HPDE6-E6E7 (cell line): ENCODE results near the gene RRP1.

Experiments
- DNase-seq: peaks from one replicate; pipeline ENCODE4 v3.0.0; 2011; ENCODE audit warnings: missing footprints; ENCODE audit errors: extremely low spot score

RRP1 gene

DNA sequence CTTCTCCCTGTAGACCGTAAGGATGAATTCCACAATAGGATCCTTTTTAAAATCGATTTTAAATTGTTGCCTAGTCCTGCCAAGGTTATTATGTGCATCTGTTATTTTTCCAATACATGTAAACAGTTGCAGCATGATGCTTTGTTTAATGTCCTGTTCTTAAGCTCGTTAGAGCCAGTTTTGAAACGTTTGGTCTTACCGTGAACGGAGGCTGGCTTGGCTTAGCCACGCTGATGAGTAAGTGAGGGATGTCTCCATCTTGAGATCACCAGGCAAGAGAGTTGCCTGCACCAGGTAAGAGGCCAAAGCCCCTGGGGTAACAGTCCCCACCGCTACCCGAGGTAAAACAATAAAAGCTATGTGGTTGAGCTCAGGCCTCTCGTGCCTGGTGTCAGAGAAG, 30.6 kb upstream of the RRP1 start:
- DNase-seq = no peak

- no peak for DNase-seq
Observed at GRCh38 chr21:43759651-43760050, 29.7 kb upstream of the RRP1 start.

DNA sequence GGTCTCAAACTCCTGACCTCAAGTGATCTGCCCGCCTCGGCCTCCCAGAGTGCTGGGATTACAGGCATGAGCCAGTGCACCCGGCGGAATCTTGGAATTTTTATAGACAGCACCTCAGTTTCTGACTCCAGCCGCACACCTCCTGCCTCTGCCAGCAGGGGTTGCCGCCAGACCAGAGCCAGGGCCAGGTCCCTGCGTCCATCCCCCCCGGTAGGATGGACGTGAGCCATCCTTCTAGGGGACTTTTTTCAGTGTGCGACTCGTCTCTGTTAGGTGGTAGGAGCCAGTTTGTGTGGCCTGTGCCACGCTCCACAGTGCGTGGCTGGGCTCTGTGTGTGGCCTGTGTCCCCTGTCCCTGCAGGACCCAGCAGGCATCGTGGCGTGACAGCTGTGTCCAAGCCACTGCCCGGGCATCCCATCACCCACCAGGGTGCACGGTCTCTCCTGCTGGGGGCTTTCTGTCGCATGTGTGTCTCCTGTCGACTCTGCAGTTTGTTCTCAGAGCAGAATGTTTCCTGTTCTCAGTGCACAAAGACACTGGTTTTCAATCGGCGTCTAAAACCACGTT, 28.9 kb upstream of the RRP1 start:
- DNase-seq = no peak

- no peak for DNase-seq
Observed at GRCh38 chr21:43761886-43762285, 27.5 kb upstream of the RRP1 start.

GRCh38 chr21:43762303-43763128, 26.9 kb upstream of the RRP1 start:
- DNase-seq = peak; percentile 93

- no peak for DNase-seq
Observed at GRCh38 chr21:43763901-43764523, 25.4 kb upstream of the RRP1 start.

DNA sequence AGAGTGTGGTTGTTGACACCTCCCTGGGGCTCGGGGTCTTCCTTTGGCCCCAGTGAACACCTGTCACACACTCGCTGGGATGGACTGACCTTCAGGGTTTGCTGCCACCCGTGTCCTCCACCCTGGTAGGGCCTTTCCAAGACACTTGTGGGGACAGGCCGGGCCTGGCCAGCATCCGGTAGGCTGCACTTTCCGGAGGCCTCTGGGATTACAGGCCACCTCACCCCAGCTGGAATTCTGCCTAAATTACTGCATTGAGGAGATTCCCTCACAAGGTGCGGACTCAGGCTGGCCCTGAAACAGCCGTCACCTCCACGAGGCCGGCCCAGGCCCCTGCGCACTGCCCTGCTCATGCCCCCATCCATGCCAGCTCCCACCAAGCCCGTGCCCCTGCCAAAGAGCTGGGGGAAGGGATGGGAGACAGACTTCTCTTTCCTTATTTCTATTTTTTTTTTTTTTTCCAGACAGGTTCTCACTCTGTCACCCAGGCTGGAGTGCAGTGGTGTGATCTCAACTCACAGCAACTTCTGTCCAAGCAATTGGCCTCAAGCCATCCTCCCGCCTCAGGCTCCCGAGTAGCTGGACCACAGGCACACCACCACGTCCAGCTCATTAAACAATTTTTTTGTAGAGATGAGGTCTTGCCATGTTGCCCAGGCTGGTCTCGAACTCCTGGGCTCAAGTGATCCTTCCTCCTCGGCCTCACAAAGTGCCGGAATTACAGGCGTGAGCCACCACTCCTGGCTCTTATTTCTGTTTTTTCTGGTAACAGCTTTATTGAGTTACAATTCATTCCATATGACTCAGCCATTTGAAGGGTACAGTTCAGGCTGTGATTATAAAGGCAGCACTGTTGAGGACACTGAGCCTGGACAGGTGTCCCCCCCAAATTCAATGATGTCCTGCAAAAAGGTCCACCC, 24.5 kb upstream of the RRP1 start:
- no peak for DNase-seq

GRCh38 chr21:43766734-43767497, 22.5 kb upstream of the RRP1 start:
- no peak for DNase-seq

GRCh38 chr21:43767498-43767983, 21.8 kb upstream of the RRP1 start:
- no peak for DNase-seq

GRCh38 chr21:43767984-43768867, 21.2 kb upstream of the RRP1 start:
- peak; percentile 82 for DNase-seq

DNA sequence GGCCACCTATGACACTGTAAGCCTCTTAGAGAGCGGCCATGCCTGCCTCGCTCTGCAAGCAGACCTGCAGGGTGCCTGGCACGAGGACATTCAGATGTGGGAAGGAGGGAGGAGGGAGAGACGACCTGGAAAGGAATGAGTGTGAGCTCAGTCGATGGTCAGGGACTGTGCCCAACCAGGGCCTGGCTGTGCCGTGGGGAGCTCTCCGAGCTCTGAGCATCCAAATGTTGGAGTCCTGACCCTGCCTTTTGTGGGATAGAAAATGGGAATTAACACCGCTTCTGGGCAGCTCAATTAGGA, 20.6 kb upstream of the RRP1 start:
- no peak for DNase-seq

DNA sequence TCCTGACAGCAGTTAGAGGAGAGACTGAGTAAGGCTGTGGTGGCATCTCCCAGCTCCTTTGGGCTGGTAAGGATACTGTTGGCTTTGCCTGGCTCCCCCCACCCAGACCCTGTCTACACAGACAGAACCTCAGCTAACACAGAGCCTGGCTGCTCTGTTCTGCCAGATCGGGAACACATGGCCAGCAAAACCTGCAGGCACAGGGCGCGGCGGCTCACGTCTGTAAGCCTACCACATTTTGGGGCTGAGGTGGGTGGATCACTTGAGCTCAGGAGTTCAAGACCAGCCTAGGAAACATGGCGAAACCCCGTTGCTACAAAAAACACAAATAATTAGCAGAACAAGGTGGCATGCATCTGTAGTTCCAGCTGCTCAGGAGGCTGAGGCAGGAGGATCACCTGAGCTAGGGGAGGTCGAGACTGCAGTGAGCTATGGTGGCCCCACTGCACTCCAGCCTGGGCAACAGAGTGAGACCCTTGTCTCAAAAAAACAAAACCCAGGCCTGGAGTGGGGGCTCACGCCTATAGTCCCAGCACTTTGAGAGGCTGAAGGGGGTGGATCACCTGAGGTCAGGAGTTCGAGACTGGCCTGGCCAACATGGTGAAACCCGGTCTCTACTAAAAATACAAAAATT, 19.9 kb upstream of the RRP1 start:
- no peak for DNase-seq

- DNase-seq = no peak
Observed at GRCh38 chr21:43770066-43770655, 19.2 kb upstream of the RRP1 start.

- no peak for DNase-seq
Observed at GRCh38 chr21:43771199-43771675, 18.1 kb upstream of the RRP1 start.

DNA sequence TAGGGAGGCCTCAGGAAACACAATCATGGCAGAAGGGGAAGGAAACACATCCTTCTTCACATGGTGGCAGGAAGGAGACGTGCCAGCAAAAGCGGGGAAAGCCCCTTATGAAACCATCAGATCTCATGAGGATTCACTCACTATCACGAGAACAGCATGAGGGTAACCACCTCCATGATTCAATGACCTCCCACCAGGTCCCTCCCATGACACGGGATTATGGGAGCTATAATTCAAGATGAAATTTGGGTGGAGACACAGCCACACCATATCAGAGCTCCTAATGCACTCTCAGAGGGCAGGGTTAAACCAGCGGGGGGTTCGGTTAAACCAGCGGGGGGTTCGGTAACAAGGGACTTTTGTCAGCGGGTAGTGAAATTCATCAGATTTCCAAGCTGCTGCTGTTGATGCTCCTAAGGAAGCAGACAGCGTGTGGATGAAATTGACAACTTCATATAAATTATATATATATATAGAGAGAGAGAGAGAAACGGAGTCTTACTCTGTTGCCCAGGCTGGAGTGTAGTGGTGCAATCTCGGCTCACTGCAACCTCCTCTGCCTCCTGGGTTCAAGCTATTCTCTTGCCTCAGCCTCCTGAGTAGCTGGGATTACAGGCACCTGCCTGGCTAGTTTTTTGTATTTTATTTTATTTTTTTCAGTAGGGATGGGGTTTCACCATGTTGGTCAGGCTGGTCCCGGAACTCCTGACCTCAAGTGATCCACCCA, 17.5 kb upstream of the RRP1 start:
- no peak for DNase-seq

DNA sequence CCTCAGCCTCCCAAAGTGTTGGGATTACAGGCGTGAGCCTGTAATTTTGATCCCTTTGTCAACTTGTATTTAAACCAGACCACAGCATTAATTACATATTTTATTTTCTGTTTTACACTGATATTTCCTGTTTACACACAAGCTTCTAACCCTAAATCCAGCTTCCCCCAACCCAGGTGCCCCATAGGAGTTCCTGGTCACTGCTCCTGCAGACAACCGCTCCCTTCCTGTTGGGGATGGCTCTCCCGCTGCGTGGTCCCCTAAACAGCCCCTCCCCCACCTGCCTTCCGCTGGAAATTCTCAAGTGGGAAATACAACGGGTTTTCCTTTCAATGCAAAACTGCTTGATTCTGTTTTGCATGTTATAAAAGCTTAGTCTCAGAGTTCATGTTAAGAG, 17.0 kb upstream of the RRP1 start:
- DNase-seq = no peak

- no peak for DNase-seq
Observed at GRCh38 chr21:43774163-43774562, 15.2 kb upstream of the RRP1 start.

GRCh38 chr21:43775190-43775589, 14.2 kb upstream of the RRP1 start:
- DNase-seq = no peak
